Liver (tissue), 3 donors: ENCODE measurements around the gene NDUFAF5.

Source experiments
- GABPA ChIP-seq, 2 donors: IDR thresholded peaks in 1 of 2; conservative IDR thresholded peaks in 1 of 2; 2 replicates each; pipeline ENCODE4 v1.6.1; 2016; ENCODE audit warnings: antibody characterized with exemption in 2 of 2, mild to moderate bottlenecking in 1 of 2, moderate library complexity in 1 of 2
- JUND ChIP-seq, 2 donors: IDR thresholded peaks; 2 replicates each; pipeline ENCODE4 v1.6.1; 2016; ENCODE audit warnings: antibody characterized with exemption in 2 of 2
- TAF1 ChIP-seq: conservative IDR thresholded peaks from 2 replicates; pipeline ENCODE4 v1.6.1; 2016; ENCODE audit warnings: antibody characterized with exemption, mild to moderate bottlenecking
- YY1 ChIP-seq: IDR thresholded peaks from 2 replicates; pipeline ENCODE4 v1.6.1; 2016; ENCODE audit warnings: antibody characterized with exemption, mild to moderate bottlenecking
- TF ChIP-seq, protein P1 (sequence below): fragments of 150-350 bp; IDR thresholded peaks from 2 replicates; pipeline ENCODE4 v1.5.1; 2017; ENCODE audit warnings: improper control_type of control experiment, low read depth, low read length; ENCODE audit not compliant: missing input control
- TF ChIP-seq, protein P2 (sequence below): IDR thresholded peaks from 2 replicates; pipeline ENCODE4 v1.6.1; 2016; ENCODE audit warnings: antibody characterized with exemption, mild to moderate bottlenecking
- TF ChIP-seq, protein P3 (sequence below): IDR thresholded peaks from 2 replicates; pipeline ENCODE4 v1.6.1; 2016; ENCODE audit warnings: antibody characterized with exemption
- donor health status: healthy.
- donor health status: healthy.

DNA sequence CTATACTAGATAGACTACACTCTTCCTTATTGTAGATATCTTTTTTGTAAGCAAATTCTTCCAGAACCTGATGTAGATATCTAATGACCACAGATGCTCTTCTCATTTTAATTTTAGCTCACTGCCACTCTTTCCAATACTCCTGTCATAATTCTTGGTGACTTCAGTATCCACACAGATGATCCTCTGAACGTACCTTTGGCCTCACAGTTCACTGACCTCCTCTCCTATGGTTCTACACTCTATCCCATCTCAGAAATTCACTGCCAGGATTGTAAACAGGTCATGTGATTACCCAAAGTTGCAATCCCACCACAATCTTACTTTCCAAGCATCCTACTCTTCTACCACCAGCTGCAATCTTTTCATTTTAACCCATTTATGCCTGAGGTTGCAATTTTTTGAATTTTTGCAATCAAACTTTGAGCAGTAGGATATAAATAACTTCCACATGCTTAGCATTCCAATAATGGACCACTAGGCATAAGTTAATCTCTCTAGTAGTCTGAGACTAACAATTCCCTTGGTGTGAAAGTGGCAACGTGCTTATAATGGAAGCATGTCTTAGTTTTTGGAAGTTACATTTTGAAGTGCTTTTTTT lies 31.3 kb upstream of the NDUFAF5 start:
- TF ChIP-seq, protein P1, sequence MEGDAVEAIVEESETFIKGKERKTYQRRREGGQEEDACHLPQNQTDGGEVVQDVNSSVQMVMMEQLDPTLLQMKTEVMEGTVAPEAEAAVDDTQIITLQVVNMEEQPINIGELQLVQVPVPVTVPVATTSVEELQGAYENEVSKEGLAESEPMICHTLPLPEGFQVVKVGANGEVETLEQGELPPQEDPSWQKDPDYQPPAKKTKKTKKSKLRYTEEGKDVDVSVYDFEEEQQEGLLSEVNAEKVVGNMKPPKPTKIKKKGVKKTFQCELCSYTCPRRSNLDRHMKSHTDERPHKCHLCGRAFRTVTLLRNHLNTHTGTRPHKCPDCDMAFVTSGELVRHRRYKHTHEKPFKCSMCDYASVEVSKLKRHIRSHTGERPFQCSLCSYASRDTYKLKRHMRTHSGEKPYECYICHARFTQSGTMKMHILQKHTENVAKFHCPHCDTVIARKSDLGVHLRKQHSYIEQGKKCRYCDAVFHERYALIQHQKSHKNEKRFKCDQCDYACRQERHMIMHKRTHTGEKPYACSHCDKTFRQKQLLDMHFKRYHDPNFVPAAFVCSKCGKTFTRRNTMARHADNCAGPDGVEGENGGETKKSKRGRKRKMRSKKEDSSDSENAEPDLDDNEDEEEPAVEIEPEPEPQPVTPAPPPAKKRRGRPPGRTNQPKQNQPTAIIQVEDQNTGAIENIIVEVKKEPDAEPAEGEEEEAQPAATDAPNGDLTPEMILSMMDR, result no peak
- TF ChIP-seq YY1, result no peak
- TF ChIP-seq, protein P2, sequence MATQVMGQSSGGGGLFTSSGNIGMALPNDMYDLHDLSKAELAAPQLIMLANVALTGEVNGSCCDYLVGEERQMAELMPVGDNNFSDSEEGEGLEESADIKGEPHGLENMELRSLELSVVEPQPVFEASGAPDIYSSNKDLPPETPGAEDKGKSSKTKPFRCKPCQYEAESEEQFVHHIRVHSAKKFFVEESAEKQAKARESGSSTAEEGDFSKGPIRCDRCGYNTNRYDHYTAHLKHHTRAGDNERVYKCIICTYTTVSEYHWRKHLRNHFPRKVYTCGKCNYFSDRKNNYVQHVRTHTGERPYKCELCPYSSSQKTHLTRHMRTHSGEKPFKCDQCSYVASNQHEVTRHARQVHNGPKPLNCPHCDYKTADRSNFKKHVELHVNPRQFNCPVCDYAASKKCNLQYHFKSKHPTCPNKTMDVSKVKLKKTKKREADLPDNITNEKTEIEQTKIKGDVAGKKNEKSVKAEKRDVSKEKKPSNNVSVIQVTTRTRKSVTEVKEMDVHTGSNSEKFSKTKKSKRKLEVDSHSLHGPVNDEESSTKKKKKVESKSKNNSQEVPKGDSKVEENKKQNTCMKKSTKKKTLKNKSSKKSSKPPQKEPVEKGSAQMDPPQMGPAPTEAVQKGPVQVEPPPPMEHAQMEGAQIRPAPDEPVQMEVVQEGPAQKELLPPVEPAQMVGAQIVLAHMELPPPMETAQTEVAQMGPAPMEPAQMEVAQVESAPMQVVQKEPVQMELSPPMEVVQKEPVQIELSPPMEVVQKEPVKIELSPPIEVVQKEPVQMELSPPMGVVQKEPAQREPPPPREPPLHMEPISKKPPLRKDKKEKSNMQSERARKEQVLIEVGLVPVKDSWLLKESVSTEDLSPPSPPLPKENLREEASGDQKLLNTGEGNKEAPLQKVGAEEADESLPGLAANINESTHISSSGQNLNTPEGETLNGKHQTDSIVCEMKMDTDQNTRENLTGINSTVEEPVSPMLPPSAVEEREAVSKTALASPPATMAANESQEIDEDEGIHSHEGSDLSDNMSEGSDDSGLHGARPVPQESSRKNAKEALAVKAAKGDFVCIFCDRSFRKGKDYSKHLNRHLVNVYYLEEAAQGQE, result no peak
- TF ChIP-seq, protein P3, sequence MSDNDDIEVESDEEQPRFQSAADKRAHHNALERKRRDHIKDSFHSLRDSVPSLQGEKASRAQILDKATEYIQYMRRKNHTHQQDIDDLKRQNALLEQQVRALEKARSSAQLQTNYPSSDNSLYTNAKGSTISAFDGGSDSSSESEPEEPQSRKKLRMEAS, result no peak
- TF ChIP-seq TAF1, result no peak
- no peak for TF ChIP-seq JUND (IDR thresholded peaks at IDR 0.05)
- no peak for TF ChIP-seq GABPA (IDR thresholded peaks at IDR 0.05 in 1 of 2, conservative IDR thresholded peaks at IDR 0.05 in 1 of 2)
